KG1 (cell line): Measurements from ENCODE around the gene IRF7.
"Not testable (repeated sequence)": the region's sequence is repeated elsewhere in the genome, so short reads cannot be mapped to it uniquely, and the experiment has no call there.

ENCODE experiments used
- DNase-seq: peaks from one replicate; lab custom pipeline; 2025; lab: John Stamatoyannopoulos, UW

Gene IRF7

DNA sequence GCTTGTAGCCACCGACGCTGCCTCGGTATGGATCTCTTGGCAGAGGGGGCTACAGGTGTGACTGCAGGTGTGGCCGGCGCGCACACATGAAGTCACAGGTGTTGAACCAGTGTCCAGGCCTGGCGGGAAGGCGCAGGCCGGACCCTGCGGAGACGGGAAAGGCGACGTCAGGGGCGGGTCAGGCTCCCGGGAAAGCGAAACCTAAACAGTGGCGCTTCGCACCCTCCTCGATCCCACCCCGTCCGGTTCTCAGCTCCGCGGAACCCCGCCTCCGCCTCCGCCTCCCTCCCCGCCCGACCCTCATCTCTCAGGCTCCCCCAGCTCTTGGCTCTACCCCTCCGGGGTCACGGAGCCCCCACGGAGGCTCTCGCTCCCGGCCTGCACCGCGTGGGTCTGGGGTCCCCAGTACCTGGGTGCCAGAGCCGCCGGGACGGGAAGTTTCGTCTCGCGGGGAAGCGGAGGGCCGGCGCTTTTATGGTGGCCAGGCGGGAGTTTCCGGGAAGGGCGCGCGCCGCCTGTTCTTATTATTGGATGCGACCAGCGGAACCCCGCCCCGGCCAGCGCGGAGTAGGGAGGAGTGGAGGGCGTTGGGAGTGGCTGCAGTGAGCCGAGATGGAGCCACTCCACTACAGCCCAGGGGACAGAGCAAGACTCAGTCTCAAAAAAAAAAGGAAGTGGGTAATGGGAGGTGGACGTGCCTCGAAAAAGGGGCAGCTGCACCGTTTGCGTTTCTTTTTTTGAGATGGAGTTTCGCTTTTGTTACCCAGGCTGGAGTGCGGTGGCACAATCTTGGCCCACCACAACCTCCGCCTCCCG is at the start of gene IRF7:
Gene IRF7, minus strand, starts transcription at position 447 of the 816 bp plus-strand sequence. CDS start 586 bp downstream, outside the sequence.
- peak; percentile 66 for DNase-seq

DNA sequence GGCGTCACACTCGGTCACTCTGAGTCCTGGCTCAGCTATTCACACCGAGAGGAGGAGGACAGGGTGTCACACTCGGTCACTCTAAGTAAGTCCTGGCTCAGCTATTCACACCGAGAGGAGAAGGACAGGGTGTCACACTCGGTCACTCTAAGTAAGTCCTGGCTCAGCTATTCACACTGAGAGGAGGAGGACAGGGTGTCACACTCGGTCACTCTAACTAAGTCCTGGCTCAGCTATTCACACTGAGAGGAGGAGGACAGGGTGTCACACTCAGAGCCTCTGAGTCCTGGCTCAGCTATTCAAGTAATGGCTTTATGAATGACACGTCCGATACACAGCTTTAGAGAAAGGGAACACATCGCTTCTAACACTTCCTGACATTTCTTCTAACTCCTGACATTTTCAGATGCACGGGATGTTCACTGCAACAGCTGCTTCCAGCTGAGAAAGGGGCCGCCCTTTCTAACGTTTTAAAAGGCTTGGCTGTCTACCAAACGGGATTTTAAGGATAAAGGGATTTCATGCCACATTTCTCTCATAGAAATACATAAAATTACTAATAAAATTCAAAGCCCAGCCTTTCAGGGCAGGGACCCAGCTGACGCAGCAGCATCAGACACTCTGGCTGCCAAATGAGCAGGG is 49.4 kb upstream of the IRF7 start:
- DNase-seq: no peak

GRCh38 chr11:662689-663274 is 47.0 kb upstream of the IRF7 start:
- DNase-seq: no peak

DNA sequence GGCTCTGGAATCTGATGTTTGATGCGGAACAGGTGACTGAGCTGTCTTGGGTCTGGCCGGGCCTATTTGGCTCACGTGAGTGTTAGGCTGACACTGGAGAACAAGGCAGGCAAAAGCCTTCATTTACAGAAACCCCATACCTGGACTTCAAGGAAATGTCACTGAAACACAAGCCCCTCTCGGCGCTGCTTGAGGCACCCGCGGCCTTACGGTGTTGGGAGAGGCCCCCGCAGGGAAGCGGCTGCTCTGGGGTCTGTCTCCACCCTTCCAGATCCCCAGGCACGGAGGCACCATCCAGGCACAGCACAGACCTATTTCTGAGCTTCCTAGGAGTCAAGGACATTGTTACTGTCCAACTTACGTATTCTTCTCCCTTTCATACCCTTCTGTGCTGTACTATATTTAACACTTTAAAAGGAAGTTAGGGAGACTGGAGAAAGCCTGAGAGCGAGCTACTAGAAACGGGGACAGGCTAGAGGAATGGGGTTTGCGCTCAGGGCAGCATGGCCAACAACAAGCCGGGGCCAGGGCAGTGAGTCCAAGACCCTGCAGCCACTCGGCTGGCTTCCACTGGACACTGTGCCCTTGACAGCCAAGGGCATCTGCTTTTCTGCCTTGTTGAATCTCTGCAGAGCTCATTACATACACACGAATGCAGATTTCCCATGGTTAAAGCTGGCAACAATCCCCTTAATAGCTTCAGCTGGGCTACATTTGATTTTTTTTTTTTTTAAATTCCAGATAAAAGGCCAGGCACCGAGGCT is 45.1 kb upstream of the IRF7 start:
- DNase-seq: no peak

- DNase-seq: no peak
Measured at GRCh38 chr11:660281-660680, 44.5 kb upstream of the IRF7 start.

- DNase-seq: no peak
Measured at GRCh38 chr11:659532-660085, 43.9 kb upstream of the IRF7 start.

DNA sequence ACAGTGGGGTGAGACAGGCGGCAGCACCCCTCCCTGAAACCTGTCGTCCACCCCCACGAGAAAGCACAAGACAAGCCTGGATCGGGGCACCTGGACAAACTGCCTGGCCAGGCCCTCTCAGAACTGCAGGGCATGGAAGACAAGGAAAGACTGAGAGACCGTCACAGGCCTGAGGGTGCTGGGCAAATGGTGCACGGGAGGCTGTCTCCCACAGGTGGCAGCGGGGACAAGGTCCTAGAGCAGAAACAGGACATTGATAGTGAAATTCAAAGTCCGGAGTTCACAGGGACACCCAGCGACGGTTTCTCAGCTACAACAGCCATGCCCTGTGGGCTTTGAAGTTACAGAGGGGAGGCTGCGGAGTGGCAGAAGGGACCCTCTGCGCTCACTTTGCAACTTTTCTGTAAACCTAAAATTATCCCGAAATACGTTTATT is 42.0 kb upstream of the IRF7 start:
- DNase-seq: no peak

- no peak for DNase-seq
Measured at GRCh38 chr11:656866-657265, 41.1 kb upstream of the IRF7 start.

DNA sequence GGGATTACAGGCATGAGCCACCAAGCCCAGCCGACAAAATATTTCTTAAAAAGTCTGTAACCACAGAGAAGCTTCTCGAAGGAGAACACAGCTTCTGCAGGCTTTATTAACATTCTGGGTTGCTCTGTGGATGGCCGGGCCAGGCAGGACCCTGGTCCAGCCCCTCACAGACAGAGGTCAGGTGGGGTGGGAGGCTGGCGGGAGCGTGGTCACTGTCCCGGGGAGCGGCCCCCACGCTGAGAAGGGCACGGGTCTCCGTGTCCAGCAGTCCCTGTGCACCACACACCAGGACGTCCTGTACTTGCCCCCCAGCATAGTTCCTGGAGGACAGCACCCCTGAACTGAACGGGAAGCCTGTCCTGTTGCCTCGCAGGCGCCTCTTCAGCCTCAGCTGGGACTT is 40.7 kb upstream of the IRF7 start:
- DNase-seq: no peak

GRCh38 chr11:655036-655726 is 39.4 kb upstream of the IRF7 start:
- no peak for DNase-seq

DNA sequence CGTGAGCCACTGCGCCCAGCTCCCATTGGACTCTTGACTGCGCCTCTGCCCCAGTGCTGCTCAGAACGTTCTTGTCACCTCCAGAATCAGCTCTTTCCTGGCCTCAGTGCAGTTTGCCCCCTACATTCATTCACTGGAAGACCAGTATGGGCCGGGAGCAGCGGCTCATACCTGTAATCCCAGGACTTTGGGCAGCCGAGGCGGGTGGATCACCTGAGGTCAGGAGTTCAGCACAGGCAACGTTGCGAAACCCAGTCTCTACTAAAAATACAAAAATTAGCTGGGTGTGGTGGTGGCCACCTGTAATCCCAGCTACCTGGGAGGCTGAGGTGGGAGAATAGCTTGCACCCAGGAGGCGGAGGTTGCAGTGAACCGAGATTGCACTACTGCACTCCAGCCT is 38.7 kb upstream of the IRF7 start:
- DNase-seq: not testable (repeated sequence)

DNA sequence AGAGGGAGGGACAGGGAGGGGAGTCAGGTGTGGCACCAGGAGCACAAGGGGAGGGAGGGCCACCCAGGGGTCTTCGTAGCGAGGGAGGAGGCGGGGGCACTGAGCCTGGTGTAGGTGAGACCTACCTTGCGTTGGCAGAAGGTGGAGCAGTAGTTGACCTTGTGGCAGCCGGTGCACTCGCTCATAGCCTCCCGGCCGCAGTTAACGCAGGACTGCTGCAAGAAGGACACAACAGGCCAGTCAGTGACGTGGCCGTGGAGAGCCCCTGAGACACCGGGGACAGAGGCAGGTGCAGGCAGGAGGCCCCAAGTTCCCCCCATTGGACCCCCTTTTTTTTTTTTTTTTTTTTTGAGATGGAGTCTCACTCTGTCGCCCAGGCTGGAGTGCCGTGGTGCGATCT is 38.1 kb upstream of the IRF7 start:
- no peak for DNase-seq

DNA sequence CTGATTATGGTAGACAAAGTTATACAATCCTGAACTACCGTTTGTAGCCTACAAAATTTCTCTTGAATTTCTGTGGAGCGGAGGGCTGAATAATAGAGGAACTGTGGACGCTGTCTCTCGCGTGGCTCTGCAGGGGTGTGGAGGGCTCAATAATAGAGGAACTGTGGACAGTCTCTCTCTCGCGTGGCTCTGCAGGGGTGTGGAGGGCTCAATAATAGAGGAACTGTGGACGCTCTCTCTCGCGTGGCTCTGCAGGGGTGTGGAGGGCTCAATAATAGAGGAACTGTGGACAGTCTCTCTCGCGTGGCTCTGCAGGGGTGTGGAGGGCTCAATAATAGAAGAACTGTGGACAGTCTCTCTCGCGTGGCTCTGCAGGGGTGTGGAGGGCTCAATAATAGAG is 37.4 kb upstream of the IRF7 start:
- DNase-seq: not testable (repeated sequence)

DNA sequence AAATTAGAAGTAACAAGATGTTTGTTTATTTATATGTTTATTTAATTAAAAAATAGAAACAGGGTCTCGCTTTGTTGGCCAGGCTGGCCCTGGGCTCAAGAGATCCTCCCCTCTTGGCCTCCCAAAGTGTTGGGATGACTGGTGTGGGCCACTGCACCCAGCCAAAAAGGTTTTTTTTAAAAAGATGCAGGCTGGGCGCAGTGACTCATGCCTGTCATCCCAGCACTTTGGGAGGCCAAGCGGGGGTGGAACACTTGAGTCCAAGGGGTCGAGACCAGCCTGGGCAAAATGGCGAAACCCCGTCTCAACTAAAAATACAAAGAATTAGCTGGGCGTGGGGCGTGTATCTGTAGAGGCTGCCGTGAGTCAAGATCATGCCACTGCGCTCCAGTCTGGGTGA is 34.7 kb upstream of the IRF7 start:
- no peak for DNase-seq

- not testable (repeated sequence) for DNase-seq
Measured at GRCh38 chr11:647672-648158, 32.0 kb upstream of the IRF7 start.

DNA sequence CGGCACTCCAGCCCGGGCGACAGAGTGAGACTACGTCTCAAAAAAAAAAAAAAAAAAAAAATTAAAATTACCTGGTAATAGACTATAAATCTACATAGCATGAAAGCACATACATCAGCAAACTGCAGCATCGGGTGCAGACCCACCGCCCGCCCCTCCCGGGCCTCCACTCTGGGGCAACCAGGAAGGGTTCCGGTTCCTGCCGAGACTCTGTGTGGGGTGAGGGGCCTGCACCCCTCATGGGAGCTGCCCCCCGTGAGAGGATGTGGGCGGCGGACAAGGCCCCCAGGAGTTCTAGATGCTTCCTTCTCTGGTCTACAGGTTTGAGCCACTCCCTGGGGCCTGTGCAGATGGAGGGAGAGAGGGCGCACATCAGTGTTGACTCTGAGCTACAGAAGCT is 30.5 kb upstream of the IRF7 start:
- no peak for DNase-seq

DNA sequence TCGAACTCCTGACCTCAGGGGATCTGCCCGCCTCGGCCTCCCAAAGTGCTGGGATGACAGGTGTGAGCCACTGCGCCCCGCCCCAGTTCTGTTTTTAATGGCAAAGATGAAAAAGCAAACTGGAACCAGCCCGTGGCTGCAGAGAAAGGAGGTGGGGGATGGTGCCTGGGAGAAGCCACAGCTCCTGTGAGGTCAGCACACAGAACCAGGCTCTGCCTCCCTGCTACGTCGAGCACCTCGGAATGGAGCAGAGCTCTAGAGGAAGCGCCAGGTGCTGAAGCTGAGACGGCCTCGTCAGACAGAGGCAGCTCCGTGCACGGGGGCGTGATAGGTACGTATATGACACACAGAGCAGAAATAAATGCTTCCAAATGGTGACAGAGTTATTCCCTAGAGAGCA is 29.8 kb upstream of the IRF7 start:
- DNase-seq: no peak

- no peak for DNase-seq
Measured at GRCh38 chr11:643849-644738, 28.3 kb upstream of the IRF7 start.

- DNase-seq: no peak
Measured at GRCh38 chr11:643366-643765, 27.6 kb upstream of the IRF7 start.

DNA sequence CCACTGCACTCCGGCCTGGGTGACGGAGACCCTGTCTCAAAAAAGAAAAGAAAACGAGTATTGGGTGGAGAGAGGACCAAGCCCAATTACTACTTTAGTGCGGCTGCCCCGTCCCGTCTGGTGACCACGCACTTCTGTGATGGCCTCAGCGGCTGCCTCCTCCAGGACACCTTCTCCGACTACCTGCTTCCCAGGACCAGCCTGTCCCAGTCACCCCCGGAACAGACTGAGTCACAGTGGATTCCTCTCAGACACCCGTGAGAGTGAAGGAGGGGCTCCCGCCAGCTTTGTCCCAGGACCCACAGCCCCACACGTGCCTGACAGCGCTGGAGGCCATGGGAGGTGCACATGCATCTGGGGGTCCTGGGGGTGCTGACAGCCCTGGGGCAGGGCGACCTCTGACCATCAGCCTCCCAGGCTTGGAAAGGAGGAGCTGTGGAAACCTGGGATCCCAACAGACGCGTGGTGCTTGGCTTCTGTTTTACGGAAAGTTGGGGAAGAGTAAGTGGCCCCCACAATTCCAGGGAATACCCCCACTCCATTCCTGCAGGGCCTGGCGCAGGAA is 26.1 kb upstream of the IRF7 start:
- DNase-seq: no peak
